SH-SY5Y (cell line): ENCODE data around the gene GPR137.

Source experiments
- GATA2 ChIP-seq: IDR thresholded peaks from 2 replicates; pipeline ENCODE4 v1.6.1; 2011; ENCODE audit warnings: mild to moderate bottlenecking, low read depth, low read length
- GATA3 ChIP-seq: IDR thresholded peaks from 2 replicates; pipeline ENCODE4 v1.6.1; 2011; ENCODE audit warnings: low read depth, mild to moderate bottlenecking, low read length, moderate library complexity

DNA sequence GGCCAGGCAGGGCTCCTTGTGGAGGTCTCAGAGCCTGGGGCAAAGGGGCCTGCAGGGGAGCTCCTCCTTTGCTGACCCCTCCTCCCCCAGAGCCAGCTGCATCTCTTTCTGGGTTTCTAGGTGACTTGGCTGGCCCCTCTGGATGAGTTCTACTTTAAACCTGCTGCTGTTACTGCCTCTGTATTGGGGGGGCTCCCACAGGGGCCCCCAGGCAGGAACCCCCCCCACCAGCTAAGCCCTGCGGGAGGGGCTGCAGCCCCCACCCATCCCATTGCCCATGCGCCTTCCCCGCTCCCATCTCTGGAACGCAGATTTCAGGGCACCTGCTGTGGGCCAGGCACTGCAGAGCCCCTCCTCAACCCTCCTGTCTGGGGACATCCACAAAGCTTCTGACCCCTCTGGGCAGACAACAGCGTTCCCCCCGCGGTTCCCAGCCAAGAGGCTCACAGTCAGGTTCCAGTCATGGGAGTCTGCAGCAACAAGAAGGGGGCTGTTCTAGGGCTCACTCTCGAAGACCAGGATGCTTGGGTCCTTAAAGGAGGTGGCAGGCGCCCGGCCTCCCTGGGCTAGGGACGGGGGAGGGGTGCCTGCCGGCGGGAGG is 35.1 kb upstream of the GPR137 start:
- TF ChIP-seq GATA3 (no peak), GATA2 (no peak)
